WTC11 (cell line): ENCODE data around the gene CA10.

Experiments used
- CTCF ChIP-seq: fragments of 200-600 bp; IDR thresholded peaks from 2 replicates; pipeline ENCODE4 v1.8.0; 2022; ENCODE audit warnings: antibody characterized with exemption
- E2F1 ChIP-seq: sonication (generic); formaldehyde crosslinking; IDR thresholded peaks from 2 replicates; pipeline ENCODE4 v1.8.0; 2022; ENCODE audit warnings: mild to moderate bottlenecking, missing genetic modification reagents
- FOXP1 ChIP-seq: sonication (generic); formaldehyde crosslinking; IDR thresholded peaks from 2 replicates; pipeline ENCODE4 v1.8.0; 2022; ENCODE audit warnings: missing genetic modification reagents, mild to moderate bottlenecking, moderate library complexity, borderline replicate concordance
- IRF2 ChIP-seq: sonication (generic); formaldehyde crosslinking; IDR thresholded peaks from 2 replicates; pipeline ENCODE4 v1.8.0; 2022; ENCODE audit warnings: low read depth, missing genetic modification reagents, borderline replicate concordance
- MAX ChIP-seq: sonication (generic); formaldehyde crosslinking; IDR thresholded peaks from 2 replicates; pipeline ENCODE4 v1.8.0; 2022; ENCODE audit warnings: mild to moderate bottlenecking, missing genetic modification reagents
- NFYB ChIP-seq: sonication (generic); formaldehyde crosslinking; conservative IDR thresholded peaks from 2 replicates; pipeline ENCODE4 v1.8.0; 2022; ENCODE audit warnings: low read depth, missing genetic modification reagents
- NR2C2 ChIP-seq: sonication (generic); formaldehyde crosslinking; IDR thresholded peaks from 2 replicates; pipeline ENCODE4 v1.8.0; 2022; ENCODE audit warnings: mild to moderate bottlenecking, missing genetic modification reagents
- NR3C1 ChIP-seq: sonication (generic); formaldehyde crosslinking; conservative IDR thresholded peaks from 2 replicates; pipeline ENCODE4 v1.8.1; 2023; ENCODE audit warnings: low read depth, mild to moderate bottlenecking, missing genetic modification reagents
- RELA ChIP-seq: sonication (generic); formaldehyde crosslinking; IDR thresholded peaks from 2 replicates; pipeline ENCODE4 v1.8.1; 2022; ENCODE audit warnings: missing genetic modification reagents, mild to moderate bottlenecking, borderline replicate concordance
- USF1 ChIP-seq: sonication (generic); formaldehyde crosslinking; IDR thresholded peaks from 2 replicates; pipeline ENCODE4 v1.8.0; 2022; ENCODE audit warnings: mild to moderate bottlenecking, missing genetic modification reagents
- USF2 ChIP-seq: sonication (generic); formaldehyde crosslinking; IDR thresholded peaks from 2 replicates; pipeline ENCODE4 v1.8.1; 2023; ENCODE audit warnings: mild to moderate bottlenecking, missing genetic modification reagents, moderate library complexity
- ZNF232 ChIP-seq: sonication (generic); formaldehyde crosslinking; IDR thresholded peaks from 2 replicates; pipeline ENCODE4 v1.8.0; 2022; ENCODE audit warnings: mild to moderate bottlenecking, missing genetic modification reagents
- ZNF317 ChIP-seq: sonication (generic); formaldehyde crosslinking; IDR thresholded peaks from 2 replicates; pipeline ENCODE4 v1.8.1; 2023; ENCODE audit warnings: low read depth, mild to moderate bottlenecking, moderate library complexity, missing genetic modification reagents, borderline replicate concordance
- ZNF423 ChIP-seq: fragments of 250-450 bp; sonication (Bioruptor Pico); IDR thresholded peaks from 2 replicates; pipeline ENCODE4 v2.1.2; 2022; ENCODE audit warnings: mild to moderate bottlenecking, moderate library complexity

- TF ChIP-seq USF1 (CRISPR knock-in tag) = no peak
- no peak for TF ChIP-seq CTCF
- no peak for TF ChIP-seq FOXP1 (CRISPR knock-in tag)
- TF ChIP-seq ZNF423 = no peak
- no peak for TF ChIP-seq NFYB
- TF ChIP-seq ZNF232 = no peak
- TF ChIP-seq NR2C2 (CRISPR knock-in tag) = no peak
- TF ChIP-seq NR3C1 = no peak
- no peak for TF ChIP-seq E2F1 (CRISPR knock-in tag)
- no peak for TF ChIP-seq RELA (CRISPR knock-in tag)
- no peak for TF ChIP-seq MAX (CRISPR knock-in tag)
- no peak for TF ChIP-seq IRF2 (CRISPR knock-in tag)
- TF ChIP-seq ZNF317 (CRISPR knock-in tag) = no peak
- no peak for TF ChIP-seq USF2
Observed at GRCh38 chr17:51722994-51723393, 435.5 kb downstream of the CA10 start.
